Stimulated activated CD4-positive, alpha-beta T cell treated with anti-CD3 and anti-CD28 coated beads, Interleukin-1b, Interleukin-23, amount 100 ng/mL, for 4 hours (primary cell): ENCODE data around the gene HLCS.

Experiments used
- DNase-seq, 2 donors: peaks; one replicate each; pipeline ENCODE4 v3.0.0-alpha.2; 2020; ENCODE audit warnings: low read depth in 2 of 2

Gene HLCS

GRCh38 chr21:36985751-36986594, 19.5 kb upstream of the HLCS start:
- no peak for DNase-seq

GRCh38 chr21:36981977-36982700, 15.7 kb upstream of the HLCS start:
- no peak for DNase-seq

GRCh38 chr21:36981049-36981391, 14.6 kb upstream of the HLCS start:
- no peak for DNase-seq

GRCh38 chr21:36980280-36981048, 14.0 kb upstream of the HLCS start:
- peak in 1 of 2 donors; percentile 3 for DNase-seq

GRCh38 chr21:36976882-36977651, 10.6 kb upstream of the HLCS start:
- peak; percentile 7 to 18 for DNase-seq

- DNase-seq, result no peak
Measured at GRCh38 chr21:36976228-36976861, 9.9 kb upstream of the HLCS start.

- DNase-seq, result no peak
Measured at GRCh38 chr21:36974851-36975192, 8.4 kb upstream of the HLCS start.

GRCh38 chr21:36973986-36974850, 7.7 kb upstream of the HLCS start:
- no peak for DNase-seq

GRCh38 chr21:36968976-36969375, 2.5 kb upstream of the HLCS start:
- no peak for DNase-seq

GRCh38 chr21:36968414-36968813, 1.9 kb upstream of the HLCS start:
- no peak for DNase-seq

- DNase-seq, result no peak
Measured at GRCh38 chr21:36966821-36967768, 626 bp upstream of the HLCS start.

GRCh38 chr21:36965720-36966065, 776 bp downstream of the HLCS start:
- no peak for DNase-seq

GRCh38 chr21:36964827-36965719, 1.4 kb downstream of the HLCS start:
- no peak for DNase-seq

- no peak for DNase-seq
Measured at GRCh38 chr21:36964398-36964797, 2.1 kb downstream of the HLCS start.

GRCh38 chr21:36962098-36962780, 4.2 kb downstream of the HLCS start:
- no peak for DNase-seq

- no peak for DNase-seq
Measured at GRCh38 chr21:36960676-36961284, 5.7 kb downstream of the HLCS start.
